A172 (cell line): Measurements from ENCODE around the gene ATP1B3. TPM values are rescaled to one million over a fixed set of nuclear protein-coding genes. Genes with fewer than 3 reads are reported as not detected.
"Not testable (repeated sequence)": the region's sequence is repeated elsewhere in the genome, so short reads cannot be mapped to it uniquely, and the experiment has no call there.

Source experiments
- DNase-seq: peaks from one replicate; pipeline ENCODE4 v3.0.0-alpha.2; 2015; ENCODE audit warnings: low spot score
- total RNA-seq: library from RNA; depleted of rRNA; stranded (reverse); fragments of >200 nt; shearing (Covaris generic); gene quantifications from 2 replicates; pipeline ENCODE4 v1.2.3, GENCODE V29; 2014; rRNA removed

Gene ATP1B3
- total RNA-seq: 88.6 and 91.5 TPM in 2 replicates

DNA sequence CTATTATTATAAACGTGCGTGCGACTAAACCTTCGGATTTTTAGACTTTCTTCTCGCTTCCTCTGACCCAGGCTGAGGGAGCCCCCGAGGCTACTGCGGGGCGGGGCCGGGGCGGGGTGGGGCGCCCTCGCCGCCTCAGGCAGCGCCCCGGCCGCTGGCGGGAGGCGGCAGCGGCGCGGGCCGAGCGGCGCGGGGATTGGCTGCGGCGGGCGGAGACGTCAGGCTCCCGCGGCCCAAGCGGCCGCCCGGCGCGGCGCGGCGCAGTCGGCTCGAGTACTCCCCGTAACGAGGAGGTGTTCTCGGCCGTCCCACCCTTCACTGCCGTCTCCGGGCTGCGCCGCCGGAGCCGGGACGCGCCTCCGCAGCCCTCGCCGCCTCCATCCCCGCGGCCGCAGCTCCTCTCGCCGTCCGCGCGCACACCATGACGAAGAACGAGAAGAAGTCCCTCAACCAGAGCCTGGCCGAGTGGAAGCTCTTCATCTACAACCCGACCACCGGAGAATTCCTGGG is at the start of gene ATP1B3:
Gene ATP1B3, plus strand, starts transcription at position 263 of the 510 bp plus-strand sequence. Its CDS starts 159 bp downstream, at position 422.
- DNase-seq: peak; percentile 52

- no peak for DNase-seq
These were observed 48.0 kb upstream of the ATP1B3 start for GRCh38 chr3:141828487-141828886.

DNA sequence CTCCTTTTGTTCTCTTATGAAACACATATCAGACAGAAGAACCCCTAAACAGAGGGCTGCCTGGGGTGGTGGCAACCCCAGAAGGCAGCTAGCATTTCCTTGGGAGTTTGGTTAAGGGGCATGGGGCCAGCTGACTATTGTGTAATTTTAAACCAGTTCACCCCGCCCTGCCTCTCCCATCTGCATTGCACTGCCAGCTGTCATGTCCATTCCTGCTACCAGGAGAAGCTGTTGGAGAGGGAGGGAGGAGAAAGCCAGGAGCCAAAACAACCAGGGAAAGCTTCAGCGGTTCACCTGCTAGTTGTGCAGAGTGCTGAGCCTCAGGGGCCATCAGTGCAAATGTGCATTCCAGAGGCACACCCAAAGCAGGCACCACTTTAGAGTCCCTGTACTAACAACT is 47.6 kb upstream of the ATP1B3 start:
- peak; percentile 32 for DNase-seq

- DNase-seq: no peak
These were observed 45.9 kb upstream of the ATP1B3 start for GRCh38 chr3:141830508-141830907.

GRCh38 chr3:141834292-141834691 is 42.2 kb upstream of the ATP1B3 start:
- no peak for DNase-seq

DNA sequence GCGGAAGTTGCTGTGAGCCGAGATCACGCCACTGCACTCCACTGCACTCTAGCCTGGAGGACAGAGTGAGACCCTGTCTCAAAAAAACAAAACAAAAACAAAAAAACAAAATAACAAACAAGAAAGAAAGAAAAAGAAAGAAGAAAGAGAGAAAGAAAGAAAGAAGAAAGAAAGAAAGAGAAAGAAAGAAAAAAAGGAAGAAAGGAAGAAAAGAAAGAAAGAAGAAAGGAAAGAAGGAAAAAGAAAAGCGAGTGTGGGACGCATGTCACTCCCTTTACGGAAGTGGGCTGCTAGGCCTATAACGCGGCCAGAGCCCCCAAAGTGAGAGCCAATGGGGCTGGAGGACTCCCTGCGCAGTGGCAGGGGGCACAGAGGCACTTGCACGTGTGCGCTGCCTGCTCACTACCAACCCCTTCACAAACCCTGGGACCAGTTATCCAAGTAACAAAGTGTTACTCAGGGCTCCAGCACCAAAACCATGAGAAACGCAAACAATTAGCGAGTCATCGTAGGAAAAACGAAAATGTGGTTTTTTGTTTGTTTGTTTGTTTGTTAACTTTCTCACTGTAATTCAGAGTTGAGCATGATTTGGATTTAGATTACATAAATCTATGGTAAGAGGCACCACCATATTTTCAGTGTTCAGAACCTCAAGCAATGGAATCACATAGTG is 40.8 kb upstream of the ATP1B3 start:
- peak; percentile 6 for DNase-seq

- DNase-seq: no peak
These were observed 37.1 kb upstream of the ATP1B3 start for GRCh38 chr3:141839389-141839788.

GRCh38 chr3:141840737-141841544 is 35.5 kb upstream of the ATP1B3 start:
- peak; percentile 67 for DNase-seq

GRCh38 chr3:141844108-141844507 is 32.3 kb upstream of the ATP1B3 start:
- no peak for DNase-seq

DNA sequence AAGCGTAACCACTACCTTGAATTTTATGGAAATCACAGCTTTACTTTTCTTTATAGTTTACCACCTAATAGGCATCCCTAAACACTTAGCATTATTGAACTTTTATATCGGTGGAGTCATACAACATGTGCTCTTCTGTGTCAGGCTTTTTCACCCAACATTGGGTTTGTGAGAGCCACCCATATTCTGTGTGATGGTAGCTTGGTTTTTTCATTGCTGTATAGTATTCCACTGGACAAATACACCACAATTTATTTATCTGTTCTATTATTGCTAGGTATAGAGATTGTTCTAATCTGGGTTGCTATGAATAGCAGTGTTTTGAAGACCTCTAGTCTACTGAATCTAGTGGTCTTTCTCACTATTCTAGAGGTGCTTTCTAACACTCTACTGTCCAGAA is 31.6 kb upstream of the ATP1B3 start:
- no peak for DNase-seq

- DNase-seq: no peak
These were observed 30.9 kb upstream of the ATP1B3 start for GRCh38 chr3:141845407-141846049.

GRCh38 chr3:141846050-141846433 is 30.4 kb upstream of the ATP1B3 start:
- DNase-seq: no peak

- DNase-seq: not testable (repeated sequence)
These were observed 28.2 kb upstream of the ATP1B3 start for GRCh38 chr3:141848159-141848748.

- no peak for DNase-seq
These were observed 27.2 kb upstream of the ATP1B3 start for GRCh38 chr3:141849056-141849815.

DNA sequence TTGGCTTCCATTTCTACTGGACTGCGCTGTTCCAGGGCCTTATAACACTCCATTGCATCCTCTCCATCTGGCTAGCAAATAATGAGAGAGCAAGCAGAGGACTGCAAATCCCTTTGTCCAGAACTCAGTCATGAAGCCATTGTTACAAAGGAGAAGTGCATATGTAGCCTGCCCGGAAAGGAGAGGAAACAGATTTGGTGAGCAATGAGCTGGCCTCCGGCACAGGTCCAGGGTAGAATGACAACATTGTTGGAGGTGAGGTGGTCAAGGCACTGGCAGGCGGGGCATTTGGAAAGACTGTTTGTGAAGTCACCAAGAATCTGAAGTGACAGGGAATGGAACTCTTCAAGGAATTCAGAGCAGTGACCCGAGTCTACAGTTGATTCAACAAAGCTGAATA is 25.0 kb upstream of the ATP1B3 start:
- no peak for DNase-seq

DNA sequence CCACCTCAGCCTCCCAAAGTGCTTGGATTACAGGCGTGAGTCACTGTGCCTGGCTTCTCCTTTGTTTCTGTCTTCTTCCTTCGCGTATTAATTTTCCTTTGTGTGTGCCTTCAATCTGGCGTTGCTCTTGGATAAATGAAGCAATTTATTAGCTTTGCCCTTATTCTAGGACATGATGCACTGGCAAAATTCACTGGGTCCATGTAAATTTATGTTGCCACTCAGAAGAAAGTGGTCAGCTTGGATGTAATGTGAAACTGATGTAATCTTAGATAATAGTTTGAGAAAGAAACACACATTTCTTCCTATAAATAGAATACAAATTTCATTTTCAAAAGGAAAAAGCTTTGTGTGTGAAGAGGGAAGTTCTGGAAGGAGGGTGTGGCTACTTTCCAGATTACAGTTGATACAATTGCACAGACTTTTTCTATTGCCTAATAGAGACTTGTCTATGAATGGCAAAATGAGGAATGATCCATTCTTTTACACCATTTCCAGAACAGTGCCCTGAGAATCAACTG is 23.3 kb upstream of the ATP1B3 start:
- no peak for DNase-seq

- no peak for DNase-seq
These were observed 22.7 kb upstream of the ATP1B3 start for GRCh38 chr3:141853629-141854168.

DNA sequence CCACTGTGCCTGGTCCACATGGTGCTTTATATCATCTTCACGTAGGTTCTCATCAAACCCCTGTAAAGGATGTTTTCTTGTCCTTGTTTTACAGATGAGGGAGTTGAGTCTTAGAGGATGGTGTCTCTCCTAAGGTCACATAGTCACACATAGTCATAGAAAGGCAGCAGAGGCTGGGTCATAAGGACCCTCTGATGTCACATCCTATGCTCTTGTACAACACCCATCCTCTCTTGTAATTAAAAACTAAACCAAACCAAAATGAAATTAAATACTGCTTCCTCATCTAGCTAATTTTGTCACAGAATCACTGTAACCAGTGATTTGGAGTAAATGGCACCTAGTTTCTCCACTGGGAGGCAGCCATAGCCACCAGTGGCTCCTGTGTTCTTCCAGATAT is 21.8 kb upstream of the ATP1B3 start:
- DNase-seq: no peak

- no peak for DNase-seq
These were observed 18.1 kb upstream of the ATP1B3 start for GRCh38 chr3:141858312-141858711.

DNA sequence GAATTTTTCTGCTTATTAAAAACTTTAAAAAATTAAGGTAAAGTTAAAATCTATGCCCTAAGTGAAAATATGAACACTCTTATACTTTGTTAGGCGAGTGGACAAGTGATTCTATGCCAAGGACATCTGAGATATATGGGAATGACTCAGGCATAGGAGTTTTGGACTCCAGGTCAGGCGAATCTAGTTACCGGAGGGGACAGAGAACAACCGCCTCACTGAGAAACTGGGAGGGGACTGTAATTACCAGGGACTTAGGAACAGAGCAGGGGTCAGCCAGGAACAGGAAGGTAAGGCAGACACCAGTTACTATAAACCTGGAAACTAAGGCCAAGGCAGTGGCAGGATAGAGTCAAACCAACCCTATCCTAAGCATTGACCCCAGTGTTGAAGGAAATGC is 16.8 kb upstream of the ATP1B3 start:
- no peak for DNase-seq
